NOMO-1 treated with DMSO at 0.1 percent for 48 hours (cell line): ENCODE results near the gene EFCAB5.
"Not testable (repeated sequence)": the region's sequence is repeated elsewhere in the genome, so short reads cannot be mapped to it uniquely, and the experiment has no call there.

ENCODE experiments used
- DNase-seq: peaks from one replicate; lab custom pipeline; 2025; ENCODE audit not compliant: unreplicated experiment; lab: John Stamatoyannopoulos, UW

EFCAB5 gene

DNA sequence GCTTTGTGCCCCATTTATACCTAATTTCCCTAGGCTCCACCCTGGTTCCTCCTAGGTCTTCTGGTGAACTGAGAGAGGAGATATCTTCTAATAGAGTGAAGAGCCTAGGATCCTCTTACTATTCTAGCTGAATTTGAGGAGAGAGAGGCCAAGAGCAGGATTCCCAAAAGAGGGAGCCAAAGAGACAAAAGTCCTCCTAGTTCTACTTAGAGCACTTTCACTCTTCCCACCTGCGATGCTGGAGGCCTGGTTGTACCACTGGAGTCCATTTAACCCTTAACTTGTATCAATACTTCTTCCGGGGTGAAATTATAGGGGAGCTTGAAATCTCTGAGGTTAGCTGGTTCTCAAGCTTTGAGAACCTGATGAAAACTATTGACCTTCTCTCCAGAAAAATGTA lies 8.1 kb upstream of the EFCAB5 start:
- no peak for DNase-seq

DNA sequence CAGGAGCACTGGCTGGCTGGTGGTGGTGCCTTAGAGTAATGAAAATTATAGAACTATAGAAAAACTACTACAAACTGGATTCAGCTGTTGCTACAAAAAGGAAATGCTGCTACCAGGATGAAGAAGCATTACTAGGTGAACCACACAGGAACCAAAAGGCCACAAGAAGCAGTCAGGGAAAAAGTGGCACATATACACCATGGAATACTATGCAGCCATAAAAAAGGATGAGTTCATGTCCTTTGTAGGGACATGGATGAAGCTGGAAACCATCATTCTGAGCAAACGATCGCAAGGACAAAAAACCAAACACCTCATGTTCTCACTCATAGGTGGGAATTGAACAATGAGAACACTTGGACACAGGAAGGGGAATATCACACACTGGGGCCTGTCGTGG lies 5.5 kb upstream of the EFCAB5 start:
- not testable (repeated sequence) for DNase-seq

DNA sequence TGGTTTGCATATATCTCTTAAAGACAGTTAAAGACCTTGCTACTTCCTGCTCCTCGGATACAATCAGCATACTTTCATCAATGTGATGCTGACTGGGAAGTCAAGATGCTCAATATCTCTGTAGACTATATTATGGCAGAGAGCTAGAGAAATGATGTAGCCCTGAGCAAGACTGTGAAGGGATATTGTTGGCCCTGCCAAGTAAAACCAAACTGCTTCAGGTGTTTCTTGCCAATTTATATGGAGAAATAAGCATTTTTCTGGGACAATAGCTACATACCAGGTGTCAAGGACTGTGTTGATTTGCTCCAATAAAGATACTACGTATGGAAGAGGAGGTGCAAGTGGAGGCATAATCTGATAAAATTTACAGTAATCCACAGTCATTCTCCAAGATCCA lies 4.7 kb upstream of the EFCAB5 start:
- DNase-seq: no peak

DNA sequence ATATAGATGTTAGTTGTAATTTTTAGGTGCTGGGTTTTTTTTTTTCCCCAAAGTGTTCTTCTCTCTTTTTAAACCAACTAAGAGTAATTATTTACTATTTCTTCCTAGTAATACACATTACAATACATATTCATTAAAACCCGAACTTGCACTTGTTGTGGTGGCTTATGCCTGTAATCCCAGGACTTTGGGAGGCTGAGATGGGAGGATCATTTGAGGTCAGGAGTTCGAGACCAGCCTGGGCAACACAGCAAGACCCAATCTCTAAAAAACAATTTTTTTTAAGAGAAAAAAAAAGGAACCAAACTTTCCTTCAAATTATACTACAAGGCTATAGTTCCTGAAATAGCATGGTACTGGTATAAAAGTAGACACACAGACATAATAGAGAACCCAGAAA lies 3.8 kb downstream of the EFCAB5 start:
- no peak for DNase-seq

DNA sequence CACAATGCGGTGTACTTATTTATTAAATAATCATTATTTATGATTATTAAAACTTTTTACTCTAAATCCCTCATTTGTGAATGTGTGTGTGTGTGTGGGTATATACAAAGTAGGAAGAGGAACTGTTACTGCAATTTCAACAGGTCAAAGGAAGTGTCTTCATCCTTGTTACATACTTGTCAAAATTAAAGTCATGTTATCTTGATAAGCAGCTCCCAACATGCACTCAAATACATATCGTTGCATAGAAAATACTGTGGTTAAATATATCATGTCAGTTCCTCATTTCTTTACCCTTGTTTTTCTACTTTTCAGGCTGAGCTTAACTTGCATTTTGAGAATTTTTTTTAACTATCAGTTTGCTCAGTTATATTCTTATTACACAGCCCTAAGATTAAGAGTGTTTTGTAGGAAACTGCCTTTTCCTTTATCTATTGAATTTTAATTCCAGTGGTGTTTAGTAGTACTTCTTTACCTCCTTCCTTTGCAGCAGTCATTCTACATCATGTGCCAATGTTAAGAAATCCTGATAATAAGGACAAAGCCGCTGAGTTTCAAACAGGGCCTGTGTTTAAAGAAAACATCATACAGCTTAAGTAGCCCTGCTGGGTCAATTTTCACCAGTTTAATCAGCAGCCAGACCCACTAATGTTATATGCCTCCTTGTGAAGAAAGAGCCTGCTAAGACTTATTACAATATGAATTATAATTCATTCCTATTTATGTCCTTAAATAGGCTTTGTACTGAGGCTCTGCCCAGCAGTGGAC lies 7.2 kb downstream of the EFCAB5 start:
- peak; percentile 96 for DNase-seq

DNA sequence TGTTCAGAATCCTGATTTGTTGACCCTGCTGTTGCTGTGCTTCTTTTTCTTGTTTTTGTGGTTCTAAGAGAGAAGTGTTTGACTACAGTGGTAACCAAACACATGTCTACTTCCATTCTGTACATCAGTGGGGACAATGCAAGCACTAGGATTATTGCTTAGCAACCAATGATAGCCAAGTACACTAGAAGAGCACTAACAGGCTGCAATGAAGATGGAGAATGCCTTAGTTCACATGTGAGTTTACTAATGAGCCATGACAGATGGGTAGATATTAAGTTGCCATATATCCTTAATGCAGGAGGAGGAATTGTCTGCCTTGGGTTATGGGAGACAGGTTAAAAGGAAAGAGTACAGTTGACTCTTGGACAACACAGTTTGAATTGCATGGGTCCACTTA lies 8.3 kb downstream of the EFCAB5 start:
- no peak for DNase-seq

DNA sequence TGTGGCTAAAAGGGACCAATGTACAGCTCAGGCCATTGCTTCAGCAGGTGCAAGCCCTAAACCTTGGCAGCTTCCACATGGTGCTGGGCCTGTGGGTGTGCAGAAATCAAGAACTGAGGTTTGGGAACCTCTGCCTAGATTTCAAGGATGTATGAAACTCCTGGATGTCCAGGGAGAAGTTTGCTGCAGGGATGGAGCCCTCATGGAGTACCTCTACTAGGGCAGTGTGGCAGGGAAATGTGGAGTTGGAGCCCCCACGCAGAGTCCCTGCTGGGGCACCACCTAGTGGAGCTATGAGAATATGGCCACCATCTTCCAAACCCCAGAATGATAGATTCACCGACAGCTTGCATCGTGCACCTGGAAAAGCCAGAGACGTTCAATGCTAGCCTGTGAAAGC lies 13.0 kb downstream of the EFCAB5 start:
- DNase-seq: no peak

DNA sequence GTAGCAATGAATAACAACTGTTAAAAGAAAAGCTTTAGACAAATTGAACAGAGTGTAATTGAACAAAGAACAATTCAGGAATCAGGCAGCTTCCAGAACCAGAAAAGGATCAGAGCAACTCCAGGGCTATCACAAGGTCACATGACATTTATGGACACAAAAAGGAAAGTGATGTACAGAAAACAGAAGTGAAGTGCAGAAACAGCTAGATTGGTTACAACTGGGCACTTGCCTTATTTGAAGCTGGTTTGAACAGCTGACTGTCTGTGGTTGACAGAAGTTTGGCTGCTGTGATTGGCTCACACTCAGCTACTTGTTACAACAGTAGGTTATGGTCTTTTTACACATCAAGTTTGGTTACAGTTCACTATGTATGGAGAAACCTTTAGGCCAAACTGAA lies 14.8 kb downstream of the EFCAB5 start:
- peak; percentile 50 for DNase-seq

DNA sequence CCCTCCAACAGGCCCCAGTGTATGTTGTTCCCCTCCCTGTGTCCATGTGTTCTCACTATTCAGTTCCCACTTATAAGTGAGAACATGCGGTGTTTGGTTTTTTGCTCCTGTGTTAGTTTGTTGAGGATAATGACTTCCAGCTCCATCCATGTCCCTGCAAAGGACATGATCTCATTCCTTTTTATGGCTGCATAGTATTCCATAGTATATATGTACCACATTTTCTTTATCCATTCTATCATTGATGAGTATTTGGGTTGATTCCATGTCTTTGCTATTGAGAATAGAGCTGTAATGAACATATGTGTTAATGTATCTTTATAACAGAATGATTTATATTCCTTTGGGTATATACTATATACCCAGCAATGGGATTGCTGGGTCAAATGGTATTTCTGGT lies 16.1 kb downstream of the EFCAB5 start:
- not testable (repeated sequence) for DNase-seq

DNA sequence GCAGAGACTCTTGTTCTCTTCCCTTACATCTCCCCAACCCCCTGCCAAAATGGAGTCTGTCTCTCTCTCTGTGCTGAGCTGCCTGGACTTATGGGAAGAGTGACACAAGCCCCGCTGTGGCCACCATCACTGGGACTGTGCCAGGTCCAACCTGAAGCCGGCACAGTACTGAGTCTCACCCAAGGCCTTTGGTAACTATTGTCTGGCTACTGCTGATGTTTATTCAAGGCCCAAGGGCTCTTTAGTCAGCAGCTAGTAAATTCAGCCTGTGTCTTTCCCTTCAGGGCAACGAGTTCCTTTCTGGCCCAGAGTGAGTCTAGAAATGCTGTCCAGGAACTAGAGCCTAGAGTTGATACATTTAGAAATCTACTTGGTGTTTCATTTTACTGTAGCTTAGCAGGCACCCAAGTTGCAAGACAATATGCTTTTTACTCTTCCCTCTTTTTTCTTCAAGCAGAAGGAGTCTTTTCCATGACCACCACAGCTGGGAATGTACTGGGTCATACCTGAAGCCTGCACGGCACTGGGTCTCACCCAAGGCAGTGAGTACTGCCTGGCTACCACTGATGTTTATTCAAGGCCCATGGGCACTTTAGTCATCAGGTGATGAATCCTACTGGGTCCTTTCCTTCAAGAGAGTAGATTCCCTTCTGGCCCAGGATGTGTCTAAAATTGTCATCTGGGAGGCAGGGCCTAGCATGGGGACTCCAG lies 17.7 kb downstream of the EFCAB5 start:
- no peak for DNase-seq

DNA sequence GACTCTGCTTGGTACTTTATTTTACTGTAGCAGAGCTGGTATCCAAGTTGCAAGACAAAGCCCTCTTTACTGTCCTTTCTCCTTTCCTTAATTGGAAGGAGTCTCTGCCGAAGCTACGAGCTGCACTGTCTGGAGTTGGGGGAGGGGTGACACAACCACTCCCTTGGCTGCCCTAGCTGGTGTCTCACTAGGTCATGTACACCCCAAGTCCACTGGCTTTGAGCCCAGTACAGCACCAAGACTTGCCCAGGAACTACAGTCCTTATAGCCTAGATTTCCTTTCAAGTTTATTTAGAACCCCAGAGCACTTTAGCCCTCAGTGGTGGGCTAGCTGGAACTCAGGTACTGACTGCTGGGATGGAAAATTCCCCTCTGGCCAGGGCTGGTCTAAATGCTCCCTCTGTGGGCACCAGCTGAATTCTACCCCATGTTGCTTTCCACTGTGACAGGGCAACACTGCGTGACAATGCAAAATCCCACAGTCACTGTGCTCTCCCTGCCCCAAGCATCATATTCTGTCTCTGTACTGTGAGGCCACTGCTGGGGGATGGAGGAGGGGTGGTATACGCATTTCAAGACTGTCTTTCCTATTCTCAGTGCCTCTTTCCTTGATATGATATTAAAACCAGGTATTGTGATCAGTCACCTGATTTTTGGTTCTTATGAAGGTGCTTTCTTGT lies 18.4 kb downstream of the EFCAB5 start:
- DNase-seq: no peak

DNA sequence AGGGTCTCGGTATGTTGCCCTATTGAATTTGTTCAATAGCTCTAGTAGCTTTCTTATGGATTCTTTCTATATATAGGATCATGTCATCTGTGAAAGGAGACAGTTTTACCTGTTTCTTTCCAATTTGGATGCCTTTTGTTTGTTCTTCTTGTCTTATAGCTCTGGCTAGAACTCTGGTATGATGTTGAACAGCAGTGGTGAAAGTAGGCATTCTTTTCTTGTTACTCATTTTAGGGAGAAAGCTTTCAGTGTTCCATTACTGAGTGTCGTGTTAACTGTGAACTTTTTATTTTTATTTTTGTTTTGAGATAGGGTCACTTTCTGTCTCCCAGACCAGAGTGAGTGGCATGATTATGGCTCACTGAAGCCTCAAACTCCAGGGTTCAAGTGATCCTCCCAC lies 21.2 kb downstream of the EFCAB5 start:
- DNase-seq: no peak

DNA sequence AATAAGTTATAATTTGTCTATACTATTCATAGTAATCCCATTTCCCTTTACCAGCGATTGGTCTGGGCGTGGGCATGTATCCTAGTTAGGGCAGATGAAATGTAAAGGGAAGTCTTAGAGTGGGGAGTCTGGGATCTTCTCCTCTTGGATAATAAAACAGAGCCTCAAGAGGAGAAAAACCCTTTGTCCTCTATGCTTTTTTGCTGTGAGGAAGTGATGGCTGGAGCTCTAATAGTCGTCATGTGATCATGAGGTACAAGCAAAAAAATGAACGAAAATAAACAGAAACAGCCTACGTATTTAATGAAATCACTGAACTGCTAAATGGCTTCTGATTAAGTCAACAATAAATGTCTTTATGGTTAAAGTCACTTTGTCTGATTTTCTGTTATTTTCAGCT lies 26.8 kb downstream of the EFCAB5 start:
- no peak for DNase-seq

DNA sequence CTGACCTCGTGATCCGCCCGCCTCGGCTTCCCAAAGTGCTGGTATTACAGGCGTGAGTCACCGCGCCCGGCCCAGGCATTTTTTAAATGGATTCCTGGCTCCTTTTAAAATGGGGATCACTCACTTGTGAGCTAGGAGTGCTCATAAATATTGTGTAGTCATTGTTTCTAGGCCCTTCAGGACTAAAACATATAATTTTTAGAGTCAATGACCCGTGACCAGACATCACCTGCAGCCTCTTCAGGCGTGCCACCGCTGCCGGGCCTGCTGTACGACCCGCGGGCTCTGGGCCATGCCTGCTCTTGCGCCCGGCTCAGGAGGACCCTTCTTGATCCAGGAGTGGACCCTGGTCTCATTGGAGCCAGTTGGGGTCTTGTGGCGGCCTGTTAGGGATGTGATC lies 30.8 kb downstream of the EFCAB5 start:
- DNase-seq: no peak

DNA sequence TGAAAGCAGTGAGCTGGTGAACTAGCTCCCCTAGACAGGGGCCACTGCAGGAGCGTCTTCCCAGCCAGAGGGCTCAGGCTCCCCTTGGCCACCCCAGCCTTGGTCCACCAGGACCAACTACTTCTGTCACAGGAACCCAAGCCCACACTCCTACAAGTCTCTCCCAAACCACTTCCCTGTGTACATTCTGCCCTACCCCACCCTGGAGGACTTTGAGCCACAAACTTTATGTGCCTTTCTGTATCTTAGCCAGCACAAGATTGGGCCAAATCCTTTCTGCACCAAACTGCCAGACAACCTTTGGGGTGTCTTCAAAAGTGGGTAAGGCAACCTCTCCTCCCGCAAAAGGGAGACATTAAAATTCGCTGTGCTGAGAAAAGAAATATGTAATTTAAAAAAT lies 31.6 kb downstream of the EFCAB5 start:
- DNase-seq: no peak

DNA sequence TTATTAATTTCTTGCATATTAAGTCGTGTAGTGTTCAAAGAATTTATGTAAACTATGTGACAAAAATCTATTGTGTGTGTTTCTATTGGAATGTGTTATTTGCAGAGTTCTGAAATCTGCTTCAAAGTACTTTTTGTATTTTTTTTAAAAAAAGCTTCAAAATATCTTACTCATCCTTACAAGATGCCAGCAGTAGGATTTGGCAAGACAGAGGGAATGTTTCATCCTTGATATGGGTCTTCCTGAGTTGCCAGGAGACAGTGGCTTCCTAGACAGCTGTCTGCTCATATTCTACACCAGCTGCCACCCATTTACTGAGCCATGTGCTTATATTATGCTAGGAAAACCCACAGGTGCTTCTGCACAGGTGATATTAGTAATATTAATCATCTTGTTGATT lies 36.4 kb downstream of the EFCAB5 start:
- DNase-seq: no peak

DNA sequence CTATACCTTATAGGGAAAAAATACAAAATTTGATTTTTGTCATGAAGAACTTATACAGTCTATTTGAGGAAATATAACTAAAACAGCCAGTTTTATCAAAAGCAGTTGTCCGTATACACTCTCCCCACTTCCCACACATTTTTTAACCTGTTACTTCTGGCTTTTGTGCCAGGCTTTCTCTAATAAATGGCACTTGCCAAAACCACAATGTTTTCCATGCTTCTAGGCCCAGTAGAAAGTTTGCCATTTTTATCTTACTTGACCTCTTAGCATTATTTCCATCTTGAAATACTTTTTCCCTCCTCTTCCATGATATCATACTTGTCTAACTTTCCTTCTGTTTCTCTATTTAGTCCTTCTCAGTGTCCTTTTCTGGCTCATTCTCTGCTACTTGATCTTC lies 38.8 kb downstream of the EFCAB5 start:
- no peak for DNase-seq

DNA sequence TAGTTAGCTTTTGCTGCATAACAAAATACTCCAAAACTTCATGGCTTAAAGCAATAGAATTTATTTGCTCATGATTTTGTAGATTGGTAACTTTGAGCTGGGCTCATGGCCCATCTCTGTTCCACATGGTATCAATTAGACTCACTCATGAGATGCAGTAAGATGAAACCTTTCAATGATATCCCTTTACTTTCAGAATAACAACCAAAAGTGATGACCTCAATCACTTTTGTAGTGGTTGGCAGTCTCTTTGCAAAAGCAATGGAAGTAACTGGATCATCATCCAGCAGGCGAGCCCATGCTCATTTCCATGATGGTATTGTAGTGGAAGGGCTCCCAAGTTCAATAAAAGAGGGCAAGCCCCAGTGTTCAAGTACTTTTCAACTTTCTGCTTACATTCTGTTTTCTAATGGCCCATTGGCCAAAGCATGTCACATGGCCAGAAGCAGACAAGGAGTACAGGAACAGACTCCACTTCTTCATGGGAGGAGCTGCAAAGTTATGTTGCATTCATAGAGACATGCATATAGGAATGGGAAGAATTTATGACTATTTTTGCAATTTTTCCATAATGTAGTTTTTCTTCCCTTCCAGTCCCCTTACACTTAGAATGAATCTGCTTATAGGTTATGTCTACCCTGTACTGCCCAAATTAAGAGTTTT lies 41.7 kb downstream of the EFCAB5 start:
- no peak for DNase-seq

DNA sequence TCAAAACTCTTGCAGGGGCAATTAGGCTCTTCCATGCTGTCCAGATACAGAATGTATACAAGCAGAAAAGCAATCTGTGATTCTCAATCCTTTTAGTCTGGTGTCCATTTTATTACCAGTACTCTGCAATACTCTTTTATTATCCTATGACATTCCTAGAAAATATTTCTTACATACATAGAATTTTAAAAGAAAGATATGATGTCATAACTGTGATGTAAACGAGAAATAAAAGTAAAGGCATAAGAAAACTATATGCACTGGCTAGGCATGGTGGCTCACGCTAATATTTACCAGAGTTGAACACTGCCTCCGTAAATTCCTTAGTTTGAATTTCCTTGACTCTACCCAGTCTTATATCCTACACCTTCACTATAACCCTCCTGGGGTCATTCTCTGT lies 55.0 kb downstream of the EFCAB5 start:
- no peak for DNase-seq

DNA sequence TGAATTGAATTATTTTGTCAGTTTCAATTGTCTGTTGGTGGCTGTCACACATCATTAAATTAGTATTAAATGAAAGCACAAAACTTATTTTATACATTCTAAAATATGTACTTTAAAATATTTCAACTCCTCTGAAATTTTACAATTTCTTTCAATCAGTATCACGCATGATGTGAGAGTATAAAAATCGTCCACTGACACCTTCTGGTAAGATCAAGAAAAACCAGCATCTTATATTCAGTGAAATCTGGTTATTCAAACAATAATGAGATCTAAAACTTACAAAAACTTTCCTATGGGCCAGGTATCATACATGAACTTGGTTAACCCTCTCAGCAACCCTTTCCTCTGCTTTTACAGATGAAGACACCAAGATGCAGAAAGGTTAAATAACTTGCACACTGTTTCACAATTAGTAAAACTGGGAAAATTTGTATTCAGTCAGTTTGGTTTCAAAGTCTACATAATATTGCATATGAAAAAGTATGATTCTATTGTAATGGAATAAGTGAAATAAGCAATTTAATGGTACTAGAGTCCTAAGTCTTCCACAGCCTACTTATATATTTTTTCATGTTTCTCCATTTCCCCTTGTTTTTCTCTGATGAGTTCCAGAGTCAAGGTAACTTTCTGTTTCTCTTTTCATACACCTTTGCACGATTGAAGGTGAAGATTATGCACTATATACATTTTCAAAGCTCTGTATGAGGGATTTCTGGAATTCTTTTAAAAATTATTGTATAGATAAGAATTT lies 58.7 kb downstream of the EFCAB5 start:
- DNase-seq: no peak

DNA sequence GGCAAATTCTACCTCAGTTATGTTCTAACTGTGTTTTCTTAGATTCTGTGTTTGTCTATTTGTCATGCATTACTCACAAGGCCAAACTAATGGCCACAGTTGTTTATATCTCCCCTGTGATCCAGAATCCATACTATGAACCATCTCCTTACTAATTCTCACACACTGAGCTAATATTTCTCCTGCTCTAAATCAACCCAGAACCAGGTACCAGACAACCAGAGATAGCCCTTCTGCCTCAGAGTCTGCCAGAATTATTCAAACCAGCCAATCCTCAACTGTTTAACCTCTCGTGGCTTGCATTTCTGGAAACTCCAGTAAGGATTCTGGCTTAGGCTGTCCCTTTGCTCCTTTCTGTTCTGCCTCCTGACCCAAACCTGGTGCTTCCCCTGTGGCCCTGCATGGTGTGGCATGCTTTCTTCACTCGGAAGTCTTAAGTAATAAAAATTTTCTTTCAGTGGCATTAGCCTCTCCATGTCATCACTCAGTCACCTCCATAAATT lies 59.4 kb downstream of the EFCAB5 start:
- DNase-seq: no peak
